GM23338 (cell line): Measurements from ENCODE around the gene RALGPS1. TPM values are rescaled to one million over a fixed set of nuclear protein-coding genes. Genes with fewer than 3 reads are reported as not detected.

Experiments
- ATAC-seq: fragments of 200-7000 bp; cut with Tn5 transposase; 3 replicates; pipeline ENCODE4 v1.9.1; 2020
- DNase-seq: peaks from one replicate; pipeline ENCODE4 v3.0.0-alpha.2; 2015; ENCODE audit warnings: low spot score
- H2AFZ ChIP-seq: fragments of 200-600 bp; sonication (generic); 2 replicates; pipeline ENCODE4 v1.8.0; 2016; ENCODE audit warnings: antibody characterized with exemption, mild to moderate bottlenecking, moderate library complexity
- H3F3A ChIP-seq: fragments of 200-600 bp; sonication (generic); replicated peaks from 2 replicates; pipeline ENCODE4 v1.8.0; 2017; ENCODE audit warnings: antibody characterized with exemption, mixed run types, low read depth
- H3K27ac ChIP-seq: fragments of 200-600 bp; sonication (generic); 2 replicates; pipeline ENCODE4 v1.6.1; 2016; ENCODE audit warnings: low read depth
- H3K27me3 ChIP-seq: fragments of 200-600 bp; sonication (generic); 2 replicates; pipeline ENCODE4 v1.8.0; 2016; ENCODE audit warnings: mild to moderate bottlenecking, mixed run types, moderate library complexity; ENCODE audit not compliant: insufficient read depth
- H3K36me3 ChIP-seq: fragments of 200-600 bp; sonication (generic); 2 replicates; pipeline ENCODE4 v1.8.0; 2016; ENCODE audit warnings: mild to moderate bottlenecking; ENCODE audit not compliant: insufficient read depth
- H3K4me1 ChIP-seq: fragments of 200-600 bp; sonication (generic); 2 replicates; pipeline ENCODE4 v1.8.0; 2016; ENCODE audit warnings: mild to moderate bottlenecking, moderate library complexity; ENCODE audit not compliant: insufficient read depth
- H3K4me2 ChIP-seq: fragments of 200-600 bp; sonication (generic); 2 replicates; pipeline ENCODE4 v1.7.1; 2017; ENCODE audit warnings: mixed run types
- H3K4me3 ChIP-seq: fragments of 200-600 bp; sonication (generic); 2 replicates; pipeline ENCODE4 v1.6.1; 2016; ENCODE audit warnings: mixed run types
- H3K79me2 ChIP-seq: fragments of 200-600 bp; sonication (generic); replicated peaks from 2 replicates; pipeline ENCODE4 v1.8.0; 2017; ENCODE audit warnings: mild to moderate bottlenecking; ENCODE audit not compliant: insufficient read depth
- H3K9me2 ChIP-seq: fragments of 200-600 bp; sonication (generic); 2 replicates; pipeline ENCODE4 v1.8.0; 2017; ENCODE audit not compliant: insufficient read depth
- H4K20me1 ChIP-seq: fragments of 200-600 bp; sonication (generic); replicated peaks from 2 replicates; pipeline ENCODE4 v1.8.0; 2017; ENCODE audit warnings: mild to moderate bottlenecking; ENCODE audit not compliant: insufficient read depth
- H3K27ac Mint-ChIP-seq: 2 replicates; pipeline ENCODE4 v1.8.0; 2020; ENCODE audit warnings: inconsistent platforms, mild to moderate bottlenecking, moderate library complexity, mixed read lengths
- H3K27me3 Mint-ChIP-seq: 3 replicates; pipeline ENCODE4 v1.8.0; 2022; ENCODE audit warnings: low read depth, mild to moderate bottlenecking, moderate library complexity, mixed read lengths, inconsistent platforms; ENCODE audit not compliant: insufficient read depth, poor library complexity
- H3K36me3 Mint-ChIP-seq: 3 replicates; pipeline ENCODE4 v1.8.0; 2021; ENCODE audit warnings: low read depth, mild to moderate bottlenecking, inconsistent platforms, moderate library complexity, mixed read lengths
- H3K4me1 Mint-ChIP-seq: 3 replicates; pipeline ENCODE4 v1.8.0; 2020; ENCODE audit warnings: mild to moderate bottlenecking, inconsistent platforms, mixed read lengths
- H3K4me3 Mint-ChIP-seq: 3 replicates; pipeline ENCODE4 v1.8.0; 2021; ENCODE audit warnings: moderate library complexity, mild to moderate bottlenecking, inconsistent platforms, mixed read lengths
- H3K9me3 Mint-ChIP-seq: 3 replicates; pipeline ENCODE4 v1.8.0; 2020; ENCODE audit warnings: moderate library complexity, mild to moderate bottlenecking, inconsistent platforms, mixed read lengths
- CREB1 ChIP-seq: fragments of 250-450 bp; sonication (Bioruptor Pico); IDR thresholded peaks from 2 replicates; pipeline ENCODE4 v1.5.0; 2020; ENCODE audit warnings: low read depth, mild to moderate bottlenecking, moderate library complexity
- CTCF ChIP-seq, 2 experiments: fragments of 200-600 bp in 1 of 2; sonication (generic) in 1 of 2; conservative IDR thresholded peaks; 2 replicates each; pipeline versions ENCODE4 v1.5.1 to v1.6.1; 2016 to 2017; ENCODE audit warnings: antibody characterized with exemption in 2 of 2, low read depth in 2 of 2, mild to moderate bottlenecking in 2 of 2, moderate library complexity in 1 of 2
- ETS1 ChIP-seq: IDR thresholded peaks from 2 replicates; pipeline ENCODE4 v1.6.1; 2016; ENCODE audit warnings: antibody characterized with exemption
- EZH2 ChIP-seq: fragments of 200-600 bp; sonication (generic); IDR thresholded peaks from one replicate; pipeline ENCODE4 v1.8.0; 2017; ENCODE audit warnings: antibody characterized with exemption, mild to moderate bottlenecking, low read depth; ENCODE audit not compliant: unreplicated experiment
- EZH2phosphoT487 ChIP-seq: fragments of 200-600 bp; sonication (generic); IDR thresholded peaks from one replicate; pipeline ENCODE4 v1.8.1; 2018; ENCODE audit warnings: antibody characterized with exemption; ENCODE audit not compliant: unreplicated experiment
- JUNB ChIP-seq: IDR thresholded peaks from one replicate; pipeline ENCODE4 v1.6.1; 2016; ENCODE audit warnings: antibody characterized with exemption; ENCODE audit not compliant: unreplicated experiment
- NANOG ChIP-seq: IDR thresholded peaks from 2 replicates; pipeline ENCODE4 v1.6.1; 2016; ENCODE audit warnings: antibody characterized with exemption, borderline replicate concordance
- POLR2AphosphoS5 ChIP-seq: IDR thresholded peaks from 2 replicates; pipeline ENCODE4 v1.6.1; 2016; ENCODE audit warnings: antibody characterized with exemption, low read depth
- REST ChIP-seq: IDR thresholded peaks from one replicate; pipeline ENCODE4 v1.6.1; 2018; ENCODE audit warnings: antibody characterized with exemption; ENCODE audit not compliant: unreplicated experiment
- STAT1 ChIP-seq: IDR thresholded peaks from one replicate; pipeline ENCODE4 v1.6.1; 2016; ENCODE audit warnings: antibody characterized with exemption; ENCODE audit not compliant: unreplicated experiment
- ZNF114 ChIP-seq: fragments of 250-450 bp; sonication (Bioruptor Pico); IDR thresholded peaks from 2 replicates; pipeline ENCODE4 v1.5.0; 2020; ENCODE audit warnings: mild to moderate bottlenecking, moderate library complexity
- ZNF331 ChIP-seq: fragments of 250-450 bp; sonication (Bioruptor Pico); IDR thresholded peaks from 2 replicates; pipeline ENCODE4 v1.5.0; 2020; ENCODE audit warnings: low read depth, mild to moderate bottlenecking, moderate library complexity
- ZNF462 ChIP-seq: fragments of 250-450 bp; sonication (Bioruptor Pico); IDR thresholded peaks from 2 replicates; pipeline ENCODE4 v1.5.0; 2020; ENCODE audit warnings: mild to moderate bottlenecking, moderate library complexity
- polyA plus RNA-seq: library from polyadenylated mRNA; unstranded; fragments of >200 nt; fragmentation: Nextera tagmentation; extraction: Ambion mirVana; gene quantifications from 2 replicates; pipeline ENCODE4 v1.2.1, GENCODE V29; 2016
- total RNA-seq: library from RNA; depleted of rRNA; stranded (reverse); fragments of >200 nt; shearing (Covaris generic); gene quantifications from 2 replicates; pipeline ENCODE4 v1.2.3, GENCODE V29; 2014

RALGPS1 gene
- total and polyA plus RNA-seq, 2 experiments from 2014 or later: 18.2 to 57.1 TPM

- Histone ChIP-seq H3K79me2 (no peaks in the 10 kb centered on the region), H3K4me3 (no peak overlapping the region), H2AFZ (no peak overlapping the region), H3K36me3 (no peaks in the 10 kb centered on the region), H3F3A (no peaks in the 10 kb centered on the region), H3K9me2 (no peaks in the 10 kb centered on the region), H3K4me2 (no peak overlapping the region), H3K27ac (no peak overlapping the region), H3K4me1 (no peaks in the 10 kb centered on the region), H4K20me1 (peaks cover 7% of the 10 kb centered on the region; the same call in 1 of the 2 replicates), H3K27me3 (no peaks in the 10 kb centered on the region)
- Mint-ChIP-seq H3K4me1 (peaks cover 2% of the 10 kb centered on the region; the same call in 2 of the 3 replicates), H3K27me3 (peaks cover 19% of the 10 kb centered on the region), H3K4me3 (no peak overlapping the region), H3K9me3 (no peaks in the 10 kb centered on the region; the same call in 2 of the 3 replicates), H3K36me3 (no peaks in the 10 kb centered on the region), H3K27ac (no peak overlapping the region)
- no peak for DNase-seq
- ATAC-seq: no peak
- TF ChIP-seq ZNF331 (CRISPR knock-in tag) (no peak), CTCF (conservative IDR thresholded peaks at IDR 0.05; ENCODE audit: low read depth in 2 of 2) (no peak), REST (no peak), ZNF462 (CRISPR knock-in tag) (no peak), NANOG (no peak), ETS1 (no peak), JUNB (no peak), STAT1 (no peak), EZH2phosphoT487 (no peak), CREB1 (CRISPR knock-in tag) (no peak), EZH2 (no peak), POLR2AphosphoS5 (no peak), ZNF114 (CRISPR knock-in tag) (no peak)
Observed at GRCh38 chr9:127089631-127090081, 175.1 kb downstream of the RALGPS1 start.
